GM10266 (cell line): ENCODE data around the gene COL23A1.
"Not testable (repeated sequence)": the region's sequence is repeated elsewhere in the genome, so short reads cannot be mapped to it uniquely, and the experiment has no call there.

Experiments used
- DNase-seq: peaks from one replicate; pipeline ENCODE4 v3.0.0; 2012; ENCODE audit errors: extremely low spot score
- CTCF ChIP-seq: IDR thresholded peaks from 2 replicates; pipeline ENCODE4 v1.5.1; 2012; ENCODE audit warnings: mild to moderate bottlenecking, low read depth; ENCODE audit not compliant: control insufficient read depth, insufficient read depth; ENCODE audit errors: missing control alignments

The COL23A1 gene

GRCh38 chr5:178373711-178374110 is 216.5 kb downstream of the COL23A1 start:
- no peak for TF ChIP-seq CTCF
- DNase-seq = no peak

- DNase-seq = no peak
Observed at GRCh38 chr5:178372142-178372571, 218.0 kb downstream of the COL23A1 start.

GRCh38 chr5:178371362-178372111 is 218.7 kb downstream of the COL23A1 start:
- no peak for DNase-seq
- TF ChIP-seq CTCF = no peak

More at GRCh38 chr5:178372142-178372571, 218.0 kb downstream of the COL23A1 start:
- no peak for TF ChIP-seq CTCF

- DNase-seq = no peak
- TF ChIP-seq CTCF = no peak
Observed at GRCh38 chr5:178370102-178370501, 220.1 kb downstream of the COL23A1 start.

- not testable (repeated sequence) for DNase-seq
Observed at GRCh38 chr5:178369469-178369868, 220.7 kb downstream of the COL23A1 start.

- no peak for TF ChIP-seq CTCF
- no peak for DNase-seq
Observed at GRCh38 chr5:178368716-178369300, 221.4 kb downstream of the COL23A1 start.

GRCh38 chr5:178368274-178368673 is 221.9 kb downstream of the COL23A1 start:
- no peak for TF ChIP-seq CTCF
- no peak for DNase-seq
